ENCODE measurements around the gene PPP3R1. TPM values are rescaled to one million over a fixed set of nuclear protein-coding genes. Genes with fewer than 3 reads are reported as not detected.

Gene PPP3R1
- polyA plus RNA-seq, 3 donors: 59.7 to 64.7 (median 62.8) TPM

- DNase-seq (ENCODE audit: low read depth in 3 of 3, low spot score in 2 of 3): no peak
Measured at GRCh38 chr2:68263632-68264031, 11.3 kb upstream of the PPP3R1 start.

GRCh38 chr2:68258851-68259250 is 6.5 kb upstream of the PPP3R1 start:
- DNase-seq (ENCODE audit: low read depth in 3 of 3, low spot score in 2 of 3): no peak

GRCh38 chr2:68256093-68256450 is 3.7 kb upstream of the PPP3R1 start:
- no peak for DNase-seq (ENCODE audit: low read depth in 3 of 3, low spot score in 2 of 3)

GRCh38 chr2:68253219-68254068 is 1.1 kb upstream of the PPP3R1 start:
- peak in 2 of 3 donors; percentile 25 to 40 for DNase-seq (ENCODE audit: low read depth in 3 of 3, low spot score in 2 of 3)

- DNase-seq (ENCODE audit: low read depth in 3 of 3, low spot score in 2 of 3): no peak
Measured at GRCh38 chr2:68251855-68252399, 405 bp downstream of the PPP3R1 start.

- DNase-seq (ENCODE audit: low read depth in 3 of 3, low spot score in 2 of 3): peak; percentile 57 to 71 (median 58)
Measured at GRCh38 chr2:68251187-68251854, 1.0 kb downstream of the PPP3R1 start.

GRCh38 chr2:68250652-68251186 is 1.6 kb downstream of the PPP3R1 start:
- no peak for DNase-seq (ENCODE audit: low read depth in 3 of 3, low spot score in 2 of 3)

GRCh38 chr2:68250196-68250595 is 2.1 kb downstream of the PPP3R1 start:
- DNase-seq (ENCODE audit: low read depth in 3 of 3, low spot score in 2 of 3): no peak

GRCh38 chr2:68248806-68249205 is 3.5 kb downstream of the PPP3R1 start:
- no peak for DNase-seq (ENCODE audit: low read depth in 3 of 3, low spot score in 2 of 3)

GRCh38 chr2:68248361-68248760 is 4.0 kb downstream of the PPP3R1 start:
- no peak for DNase-seq (ENCODE audit: low read depth in 3 of 3, low spot score in 2 of 3)

GRCh38 chr2:68246396-68246795 is 5.9 kb downstream of the PPP3R1 start:
- no peak for DNase-seq (ENCODE audit: low read depth in 3 of 3, low spot score in 2 of 3)

GRCh38 chr2:68245672-68246071 is 6.7 kb downstream of the PPP3R1 start:
- no peak for DNase-seq (ENCODE audit: low read depth in 3 of 3, low spot score in 2 of 3)

- no peak for DNase-seq (ENCODE audit: low read depth in 3 of 3, low spot score in 2 of 3)
Measured at GRCh38 chr2:68245066-68245465, 7.3 kb downstream of the PPP3R1 start.

GRCh38 chr2:68244456-68244855 is 7.9 kb downstream of the PPP3R1 start:
- DNase-seq (ENCODE audit: low read depth in 3 of 3, low spot score in 2 of 3): no peak

- DNase-seq (ENCODE audit: low read depth in 3 of 3, low spot score in 2 of 3): no peak
Measured at GRCh38 chr2:68241732-68242131, 10.6 kb downstream of the PPP3R1 start.

- DNase-seq (ENCODE audit: low read depth in 3 of 3, low spot score in 2 of 3): no peak
Measured at GRCh38 chr2:68240446-68240845, 11.9 kb downstream of the PPP3R1 start.

- no peak for DNase-seq (ENCODE audit: low read depth in 3 of 3, low spot score in 2 of 3)
Measured at GRCh38 chr2:68238955-68239822, 13.1 kb downstream of the PPP3R1 start.

GRCh38 chr2:68237976-68238580 is 14.3 kb downstream of the PPP3R1 start:
- DNase-seq (ENCODE audit: low read depth in 3 of 3, low spot score in 2 of 3): no peak

GRCh38 chr2:68237404-68237803 is 14.9 kb downstream of the PPP3R1 start:
- no peak for DNase-seq (ENCODE audit: low read depth in 3 of 3, low spot score in 2 of 3)

- no peak for DNase-seq (ENCODE audit: low read depth in 3 of 3, low spot score in 2 of 3)
Measured at GRCh38 chr2:68236876-68237275, 15.5 kb downstream of the PPP3R1 start.
